NB4 (cell line): ENCODE measurements around the gene SEZ6.

Experiments
- CTCF ChIP-seq: IDR thresholded peaks from one replicate; pipeline ENCODE4 v1.5.1; 2012; ENCODE audit warnings: low read depth, low read length
- POLR2A ChIP-seq: IDR thresholded peaks from 2 replicates; pipeline ENCODE4 v1.6.1; 2011; ENCODE audit warnings: mild to moderate bottlenecking; ENCODE audit not compliant: insufficient read length; ENCODE audit errors: extremely low read depth
- TF ChIP-seq, protein P1 (sequence below): IDR thresholded peaks from 2 replicates; pipeline ENCODE4 v1.6.1; 2011; ENCODE audit warnings: low read depth, low read length

- no peak for TF ChIP-seq CTCF
- no peak for TF ChIP-seq POLR2A
- TF ChIP-seq, protein P1, sequence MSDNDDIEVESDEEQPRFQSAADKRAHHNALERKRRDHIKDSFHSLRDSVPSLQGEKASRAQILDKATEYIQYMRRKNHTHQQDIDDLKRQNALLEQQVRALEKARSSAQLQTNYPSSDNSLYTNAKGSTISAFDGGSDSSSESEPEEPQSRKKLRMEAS = no peak
These were observed 79.5 kb downstream of the SEZ6 start for GRCh38 chr17:28926366-28926765.
